Femur (tissue), 1 donor: Measurements from ENCODE around the gene GAGE12G.
"Not testable (repeated sequence)": the region's sequence is repeated elsewhere in the genome, so short reads cannot be mapped to it uniquely, and the experiment has no call there.

ENCODE experiments used
- DNase-seq: peaks from one replicate; pipeline ENCODE4 v3.0.0-alpha.2; 2017

GAGE12G gene

GRCh38 chrX:49570100-49570499, at the start of gene GAGE12G:
GAGE12G (plus strand) TSS chrX:49570400; CDS start chrX:49571555, 1,155 bp downstream.
- DNase-seq: not testable (repeated sequence)

- not testable (repeated sequence) for DNase-seq
Observed at GRCh38 chrX:49531877-49532276, 38.3 kb upstream of the GAGE12G start, which contains the start of gene GAGE12C. GAGE12C (plus strand) TSS chrX:49532177; CDS start chrX:49533332, 1,155 bp downstream.

- not testable (repeated sequence) for DNase-seq
Observed at GRCh38 chrX:49541433-49541832, 28.8 kb upstream of the GAGE12G start, which contains the start of gene GAGE12D. GAGE12D (plus strand) TSS chrX:49541733; CDS start chrX:49542888, 1,155 bp downstream.

- DNase-seq: not testable (repeated sequence)
Observed at GRCh38 chrX:49550989-49551388, 19.2 kb upstream of the GAGE12G start, which contains the start of gene GAGE12E. GAGE12E (plus strand) TSS chrX:49551289; CDS start chrX:49552444, 1,155 bp downstream.

GRCh38 chrX:49560542-49560941, 9.7 kb upstream of the GAGE12G start, which contains the start of gene GAGE12F:
GAGE12F (plus strand) TSS chrX:49560842; CDS start chrX:49561997, 1,155 bp downstream.
- DNase-seq: not testable (repeated sequence)

GRCh38 chrX:49568728-49569127, 1.5 kb upstream of the GAGE12G start:
- not testable (repeated sequence) for DNase-seq

GRCh38 chrX:49569152-49569551, 1.0 kb upstream of the GAGE12G start:
- DNase-seq: not testable (repeated sequence)

GRCh38 chrX:49579649-49580048, 9.4 kb downstream of the GAGE12G start, which contains the start of gene GAGE12H:
GAGE12H (plus strand) TSS chrX:49579949; CDS start chrX:49581104, 1,155 bp downstream.
- DNase-seq: not testable (repeated sequence)

GRCh38 chrX:49589196-49589595, 19.0 kb downstream of the GAGE12G start, which contains the start of gene GAGE2A:
GAGE2A (plus strand) TSS chrX:49589496; CDS start chrX:49590651, 1,155 bp downstream.
- DNase-seq: not testable (repeated sequence)

GRCh38 chrX:49589769-49590478, 19.7 kb downstream of the GAGE12G start:
- DNase-seq: not testable (repeated sequence)

GRCh38 chrX:49590488-49590887, 20.3 kb downstream of the GAGE12G start:
- not testable (repeated sequence) for DNase-seq

GRCh38 chrX:49598720-49599119, 28.5 kb downstream of the GAGE12G start, which contains the start of gene GAGE1:
GAGE1 (plus strand) TSS chrX:49599020; CDS start chrX:49600175, 1,155 bp downstream.
- not testable (repeated sequence) for DNase-seq

- DNase-seq: no peak
Observed at GRCh38 chrX:49610718-49611310, 40.6 kb downstream of the GAGE12G start.

- no peak for DNase-seq
Observed at GRCh38 chrX:49618574-49618973, 48.4 kb downstream of the GAGE12G start.
